RWPE1 (cell line): ENCODE data around the gene GADD45G.

ENCODE experiments used
- CTCF ChIA-PET: fragments of 350-600 bp; sonication (Branson Sonifier 250); formaldehyde crosslinking; extraction: SDS; loops from one replicate; lab custom pipeline; 2021; lab: Yijun Ruan, JAX
- POLR2A ChIA-PET: fragments of 400-600 bp; formaldehyde crosslinking; extraction: SDS; loops from one replicate; lab custom pipeline; 2020; ENCODE audit warnings: antibody characterized with exemption; ENCODE audit not compliant: low non-redundant PET; lab: Yijun Ruan, JAX
- DNase-seq: peaks from one replicate; pipeline ENCODE4 v3.0.0; 2012; ENCODE audit warnings: low spot score
- H3K27ac ChIP-seq: fragments of 450-650 bp; 2 replicates; pipeline ENCODE4 v1.5.1; 2017
- CTCF ChIP-seq: fragments of 450-650 bp; conservative IDR thresholded peaks from 2 replicates; pipeline ENCODE4 v1.5.1; 2017; ENCODE audit warnings: low read depth, mild to moderate bottlenecking

The GADD45G gene

GRCh38 chr9:89601306-89601705 lies 3.5 kb upstream of the GADD45G start:
- DNase-seq = no peak
- POLR2A ChIA-PET = no interaction called here
- TF ChIP-seq CTCF = no peak
- H3K27ac ChIP-seq = no peak overlapping the region
- CTCF ChIA-PET = interaction anchor here (5.8 kb wide), 1 partner anchor 500 kb away, joined by 116 read pairs; no protein-coding TSS in a partner anchor

GRCh38 chr9:89601856-89602562 lies 2.8 kb upstream of the GADD45G start:
- no peak for TF ChIP-seq CTCF
- H3K27ac ChIP-seq = no peak overlapping the region
- CTCF ChIA-PET = interaction anchor here (1.1 to 5.8 kb wide), 2 partner anchors 499 to 538 kb away, joined by 4 to 116 read pairs; no protein-coding TSS in a partner anchor
- DNase-seq = no peak
- POLR2A ChIA-PET = no interaction called here

- TF ChIP-seq CTCF = peak; percentile 71
- POLR2A ChIA-PET = no interaction called here
- CTCF ChIA-PET = interaction anchor here (0.6 to 5.8 kb wide), 47 partner anchors 10 to 1754 kb away, joined by 3 to 116 read pairs (median 4); no protein-coding TSS in a partner anchor
- no peak overlapping the region for H3K27ac ChIP-seq
- DNase-seq = peak; percentile 75
Observed at GRCh38 chr9:89602978-89603766, 1.6 kb upstream of the GADD45G start.

DNA sequence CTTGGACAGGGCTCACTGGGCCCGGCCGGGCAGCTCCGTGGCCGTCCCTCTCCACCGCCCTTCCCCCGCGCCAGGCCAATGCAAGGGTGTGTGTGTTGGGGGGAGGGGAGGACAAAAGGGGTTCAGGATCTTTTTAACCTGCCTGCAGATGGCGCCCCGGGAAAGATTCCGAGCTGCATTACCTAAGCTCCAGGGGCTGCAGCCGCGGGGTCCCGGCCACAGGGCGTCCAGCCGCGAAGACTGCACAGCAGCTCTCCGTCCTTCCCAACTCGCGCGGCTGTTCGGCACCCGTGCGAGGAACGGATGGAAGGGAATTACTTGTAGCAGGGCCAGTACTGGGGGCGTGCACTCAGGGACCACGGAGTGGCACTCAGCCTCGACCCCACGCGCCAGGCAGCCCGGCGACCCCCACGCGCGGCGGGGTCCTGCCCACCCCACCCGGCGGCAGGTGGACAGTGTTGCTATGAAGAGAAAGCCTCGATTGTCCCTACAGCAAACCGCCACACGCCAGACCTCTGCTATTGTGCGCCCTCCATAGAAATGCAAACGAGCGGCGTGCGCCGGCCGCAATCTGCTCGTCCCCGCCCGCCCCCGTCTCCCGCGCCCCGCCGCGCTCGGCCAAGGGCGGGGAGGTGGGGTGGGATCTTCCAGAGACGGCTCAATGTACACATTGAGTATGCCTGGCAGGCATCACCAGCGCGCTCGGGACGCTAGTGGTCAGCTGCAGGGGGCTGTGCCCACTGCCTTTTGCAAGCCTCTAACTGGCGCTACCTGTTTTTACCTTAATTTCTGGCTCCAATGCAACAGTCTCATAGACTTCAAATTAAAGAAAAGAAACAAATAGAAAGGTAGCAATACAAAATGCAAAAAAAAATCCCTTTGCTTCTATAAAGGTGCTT lies 796 bp upstream of the GADD45G start:
- ChIA-PET POLR2A (no interaction called here), CTCF (interaction anchor here (0.6 to 5.8 kb wide), 31 partner anchors 11 to 1688 kb away, joined by 3 to 116 read pairs (median 4); no protein-coding TSS in a partner anchor)
- H3K27ac ChIP-seq = no peak overlapping the region
- no peak for TF ChIP-seq CTCF
- DNase-seq = peak; percentile 25

DNA sequence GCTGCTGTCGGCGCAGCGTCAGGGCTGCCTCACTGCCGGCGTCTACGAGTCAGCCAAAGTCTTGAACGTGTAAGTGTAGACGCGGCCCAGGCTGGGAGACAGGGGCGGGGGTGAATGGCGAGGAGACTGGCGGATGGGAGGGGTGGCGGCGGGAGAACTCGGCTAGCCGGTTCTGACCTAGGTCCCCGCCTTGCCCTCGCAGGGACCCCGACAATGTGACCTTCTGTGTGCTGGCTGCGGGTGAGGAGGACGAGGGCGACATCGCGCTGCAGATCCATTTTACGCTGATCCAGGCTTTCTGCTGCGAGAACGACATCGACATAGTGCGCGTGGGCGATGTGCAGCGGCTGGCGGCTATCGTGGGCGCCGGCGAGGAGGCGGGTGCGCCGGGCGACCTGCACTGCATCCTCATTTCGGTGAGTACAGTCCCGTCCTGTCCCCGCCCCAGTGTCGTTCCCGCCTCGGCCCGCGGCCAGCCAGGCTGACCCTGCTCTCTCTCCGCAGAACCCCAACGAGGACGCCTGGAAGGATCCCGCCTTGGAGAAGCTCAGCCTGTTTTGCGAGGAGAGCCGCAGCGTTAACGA lies 745 bp downstream of the GADD45G start:
- TF ChIP-seq CTCF = no peak
- CTCF ChIA-PET = interaction anchor here (0.7 to 1.0 kb wide), 3 partner anchors 13 to 494 kb away, joined by 3 read pairs; no protein-coding TSS in a partner anchor
- POLR2A ChIA-PET = interaction anchor here (0.6 to 1.0 kb wide), 3 partner anchors 26 to 275 kb away, joined by 3 to 5 read pairs (median 3); no protein-coding TSS in a partner anchor
- DNase-seq = peak; percentile 59
- peak overlapping the region; percentile 50 for H3K27ac ChIP-seq
